PC-3 (cell line): ENCODE data around the gene AFF2. TPM values are rescaled to one million over a fixed set of nuclear protein-coding genes. Genes with fewer than 3 reads are reported as not detected.

Experiments
- ATAC-seq: fragments of 200-7000 bp; cut with Tn5 transposase; 2 replicates; pipeline ENCODE4 v1.9.1; 2020; ENCODE audit warnings: mild to moderate bottlenecking, moderate library complexity
- BruUV-seq: library from RNA; stranded (reverse); fragments of 400-500 nt; replicated peaks from 2 replicates; lab custom pipeline; 2021; lab: Mats Ljungman, UMichigan
- CTCF ChIA-PET: fragments of 300-600 bp; sonication (Branson Sonifier 250); formaldehyde crosslinking; loops from one replicate; lab custom pipeline; 2022; ENCODE audit warnings: antibody characterized with exemption; lab: Charles Lee
- POLR2A ChIA-PET: fragments of 300-600 bp; sonication (Branson Sonifier 250); formaldehyde crosslinking; loops from one replicate; lab custom pipeline; 2022; ENCODE audit warnings: antibody characterized with exemption; ENCODE audit not compliant: unreplicated experiment; lab: Charles Lee
- DNase-seq: peaks from one replicate; pipeline ENCODE4 v3.0.0-alpha.2; 2015
- H2AFZ ChIP-seq: fragments of 300-600 bp; sonication (generic); 2 replicates; pipeline ENCODE4 v1.6.0; 2016; ENCODE audit warnings: antibody characterized with exemption, low read length
- H3F3A ChIP-seq: fragments of 300-600 bp; sonication (generic); one replicate; pipeline ENCODE4 v1.6.0; 2017; ENCODE audit warnings: antibody characterized with exemption, low read length, control low read depth, mild to moderate bottlenecking; ENCODE audit not compliant: unreplicated experiment
- H3K27ac ChIP-seq: fragments of 300-600 bp; sonication (generic); 2 replicates; pipeline ENCODE4 v1.5.1; 2016; ENCODE audit warnings: mild to moderate bottlenecking, low read length
- H3K27me3 ChIP-seq: fragments of 300-600 bp; sonication (generic); 2 replicates; pipeline ENCODE4 v1.6.1; 2016; ENCODE audit warnings: low read length, mixed read lengths
- H3K36me3 ChIP-seq: fragments of 300-600 bp; sonication (generic); 2 replicates; pipeline ENCODE4 v1.6.1; 2016; ENCODE audit warnings: low read depth, mixed run types, low read length, mixed read lengths
- H3K4me1 ChIP-seq: fragments of 300-600 bp; sonication (generic); 2 replicates; pipeline ENCODE4 v1.5.1; 2016; ENCODE audit warnings: low read length; ENCODE audit not compliant: insufficient read depth
- H3K4me2 ChIP-seq: fragments of 300-600 bp; sonication (generic); 2 replicates; pipeline ENCODE4 v1.6.0; 2016; ENCODE audit warnings: low read length
- H3K4me3 ChIP-seq: fragments of 300-600 bp; sonication (generic); 2 replicates; pipeline ENCODE4 v1.5.1; 2016; ENCODE audit warnings: mild to moderate bottlenecking, low read length, mixed read lengths
- H3K79me2 ChIP-seq: fragments of 300-600 bp; sonication (generic); 2 replicates; pipeline ENCODE4 v1.6.1; 2017; ENCODE audit warnings: low read length, mixed read lengths
- H3K9ac ChIP-seq: fragments of 300-600 bp; sonication (generic); 2 replicates; pipeline ENCODE4 v1.6.0; 2016; ENCODE audit warnings: mild to moderate bottlenecking, low read length
- H3K9me2 ChIP-seq: fragments of 300-600 bp; sonication (generic); replicated peaks from 2 replicates; pipeline ENCODE4 v1.6.1; 2016; ENCODE audit warnings: mixed run types, low read length, mixed read lengths
- H3K9me3 ChIP-seq: fragments of 300-600 bp; sonication (generic); 2 replicates; pipeline ENCODE4 v1.6.1; 2016; ENCODE audit warnings: low read length, mixed read lengths
- H4K20me1 ChIP-seq: fragments of 300-600 bp; sonication (generic); 2 replicates; pipeline ENCODE4 v1.6.1; 2016; ENCODE audit warnings: low read length, mixed read lengths
- CTCF ChIP-seq: fragments of 300-600 bp; sonication (generic); conservative IDR thresholded peaks from 2 replicates; pipeline ENCODE4 v1.5.1; 2017; ENCODE audit warnings: antibody characterized with exemption, low read depth, mild to moderate bottlenecking, low read length
- EZH2 ChIP-seq: fragments of 300-600 bp; sonication (generic); IDR thresholded peaks from one replicate; pipeline ENCODE4 v1.6.1; 2017; ENCODE audit warnings: antibody characterized with exemption, mild to moderate bottlenecking, low read length; ENCODE audit not compliant: unreplicated experiment
- EZH2phosphoT487 ChIP-seq: fragments of 300-600 bp; sonication (generic); IDR thresholded peaks from 2 replicates; pipeline ENCODE4 v1.6.1; 2018; ENCODE audit warnings: mild to moderate bottlenecking, antibody characterized with exemption, low read length, borderline replicate concordance
- intact Hi-C: fragments of 100-400 bp; cut with micrococcal nuclease; formaldehyde crosslinking; loops from 2 replicates; pipeline ENCODE4 v1.9.0; 2023
- total RNA-seq: library from RNA; depleted of rRNA; stranded (reverse); fragments of >200 nt; gene quantifications from 2 replicates; pipeline ENCODE4 v1.2.3, GENCODE V29; 2014

The AFF2 gene
- total RNA-seq, 1 experiment from 2014 or later = not detected

- no peak overlapping the region for H3K27ac ChIP-seq
- no peaks in the 10 kb centered on the region for H3K79me2 ChIP-seq
- CTCF ChIA-PET = no interaction called here
- H3K9me3 ChIP-seq = no peaks in the 10 kb centered on the region
- no peak overlapping the region for H3K9ac ChIP-seq
- no peaks in the 10 kb centered on the region for H3F3A ChIP-seq
- no peak overlapping the region for H2AFZ ChIP-seq
- ATAC-seq = no peak
- POLR2A ChIA-PET = no interaction called here
- H3K4me2 ChIP-seq = no peak overlapping the region
- TF ChIP-seq CTCF = no peak
- TF ChIP-seq EZH2 = no peak
- no peak for TF ChIP-seq EZH2phosphoT487
- no peaks in the 10 kb centered on the region for H3K4me1 ChIP-seq
- H4K20me1 ChIP-seq = no peaks in the 10 kb centered on the region
- BruUV-seq = no TSS peak
- H3K27me3 ChIP-seq = no peaks in the 10 kb centered on the region
- no peaks in the 10 kb centered on the region for H3K36me3 ChIP-seq
- intact Hi-C loops = no loop called here
- H3K4me3 ChIP-seq = no peak overlapping the region
- no peak for DNase-seq
- no peaks in the 10 kb centered on the region for H3K9me2 ChIP-seq
Observed at GRCh38 chrX:148867596-148867995, 367.2 kb downstream of the AFF2 start.

GRCh38 chrX:148871422-148872160 lies 371.2 kb downstream of the AFF2 start:
- Histone ChIP-seq H3K9me2 (no peaks in the 10 kb centered on the region), H2AFZ (no peak overlapping the region), H3K36me3 (no peaks in the 10 kb centered on the region), H3K27me3 (no peaks in the 10 kb centered on the region), H3K4me3 (no peak overlapping the region), H3K9me3 (no peaks in the 10 kb centered on the region), H3K4me1 (no peaks in the 10 kb centered on the region), H3K27ac (no peak overlapping the region), H4K20me1 (no peaks in the 10 kb centered on the region), H3K9ac (no peak overlapping the region), H3F3A (no peaks in the 10 kb centered on the region), H3K4me2 (no peak overlapping the region), H3K79me2 (no peaks in the 10 kb centered on the region)
- TF ChIP-seq CTCF (no peak), EZH2 (no peak), EZH2phosphoT487 (no peak)
- intact Hi-C loops = no loop called here
- POLR2A ChIA-PET = no interaction called here
- ATAC-seq = no peak
- CTCF ChIA-PET = no interaction called here
- no TSS peak for BruUV-seq
- DNase-seq = no peak

- Histone ChIP-seq H3F3A (no peaks in the 10 kb centered on the region), H3K36me3 (no peaks in the 10 kb centered on the region), H3K27ac (no peak overlapping the region), H3K27me3 (no peaks in the 10 kb centered on the region), H3K9me2 (no peaks in the 10 kb centered on the region), H3K9ac (no peak overlapping the region), H3K4me3 (no peak overlapping the region), H4K20me1 (no peaks in the 10 kb centered on the region), H2AFZ (no peak overlapping the region), H3K4me2 (no peak overlapping the region), H3K9me3 (no peaks in the 10 kb centered on the region), H3K79me2 (no peaks in the 10 kb centered on the region), H3K4me1 (no peaks in the 10 kb centered on the region)
- intact Hi-C loops = no loop called here
- no peak for TF ChIP-seq EZH2phosphoT487
- TF ChIP-seq EZH2 = no peak
- no peak for TF ChIP-seq CTCF
- ChIA-PET POLR2A (no interaction called here), CTCF (no interaction called here)
- no peak for DNase-seq
- no peak for ATAC-seq
- BruUV-seq = no TSS peak
Observed at GRCh38 chrX:148872161-148872535, 371.7 kb downstream of the AFF2 start.
